Fibroblast of skin of scalp (primary cell): ENCODE data around the gene KLF3.

Experiments used
- DNase-seq: peaks from one replicate; pipeline ENCODE4 v3.0.0-alpha.2; 2013

The KLF3 gene

DNA sequence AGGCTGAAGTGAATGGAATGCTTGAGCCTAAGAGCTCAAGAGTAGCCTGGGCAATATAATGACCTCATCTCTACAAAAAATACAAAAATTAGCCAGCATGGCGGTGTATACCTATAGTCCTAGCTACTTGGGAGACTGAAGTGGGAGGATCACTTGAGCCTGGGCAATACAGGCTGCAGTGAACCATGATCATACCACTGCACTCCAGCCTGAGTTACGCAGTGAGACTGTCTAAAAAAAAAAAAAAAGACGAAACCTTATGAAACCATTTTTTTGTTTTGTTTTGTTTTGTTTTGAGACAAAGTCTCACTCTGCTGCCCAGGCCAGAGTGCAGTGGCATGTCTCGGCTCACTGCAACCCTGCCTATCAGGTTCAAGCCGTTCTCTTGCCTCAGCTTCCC is 81.9 kb downstream of the KLF3 start:
- no peak for DNase-seq

DNA sequence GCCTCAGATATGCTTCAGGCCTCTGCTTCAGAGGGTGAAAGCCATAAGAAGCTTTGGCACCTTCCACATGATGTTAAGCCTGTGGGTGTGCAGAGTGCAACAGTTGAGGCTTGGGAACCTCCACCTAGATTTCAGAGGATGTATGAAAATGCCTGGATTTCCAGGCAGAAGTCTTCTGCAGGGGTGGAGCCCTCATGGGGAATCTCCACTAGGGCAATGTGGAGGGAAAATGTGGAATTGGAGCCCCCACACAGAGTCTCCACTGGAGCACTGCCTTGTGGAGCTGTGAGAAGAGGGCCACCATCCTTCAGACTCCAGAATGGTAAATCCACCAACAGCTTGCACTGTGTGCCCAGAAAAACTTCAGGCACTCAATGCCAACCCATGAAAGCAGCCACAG is 83.6 kb downstream of the KLF3 start:
- no peak for DNase-seq

DNA sequence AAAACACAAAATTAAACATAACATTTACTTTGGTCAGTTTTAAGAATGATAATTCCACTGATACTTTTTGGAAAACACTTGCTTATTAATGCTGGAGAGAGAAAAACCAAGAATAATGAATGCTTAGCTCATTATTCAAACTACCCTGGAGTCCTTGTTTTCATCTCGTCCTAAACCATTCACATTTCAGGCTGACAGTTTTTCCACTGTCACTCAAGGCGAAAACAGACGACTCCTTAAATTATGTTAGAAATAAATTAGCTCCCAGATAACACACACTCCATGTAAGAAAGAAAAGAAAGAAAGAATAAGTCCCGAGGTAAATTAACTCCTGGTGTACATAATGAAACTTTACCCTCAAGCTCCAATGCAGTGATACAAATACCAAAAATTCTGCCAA is 85.3 kb downstream of the KLF3 start:
- DNase-seq, result no peak
